Coronary artery (tissue), 2 donors: ENCODE data around the gene RPL41.

Experiments
- DNase-seq: peaks from one replicate; pipeline ENCODE4 v3.0.0-alpha.2; 2017; ENCODE audit warnings: low spot score
- H3K27ac ChIP-seq, 2 donors: fragments of 200-600 bp; sonication (generic); one replicate each; pipeline ENCODE4 v1.5.1; 2016 to 2019
- H3K4me3 ChIP-seq: fragments of 200-600 bp; sonication (generic); 2 replicates; pipeline ENCODE4 v1.5.1; 2016; ENCODE audit warnings: mild to moderate bottlenecking, moderate library complexity
- TF ChIP-seq, protein P1 (sequence below): fragments of 200-600 bp; sonication (generic); IDR thresholded peaks from one replicate; pipeline ENCODE4 v1.5.1; 2019; ENCODE audit warnings: antibody characterized with exemption

RPL41 gene

DNA sequence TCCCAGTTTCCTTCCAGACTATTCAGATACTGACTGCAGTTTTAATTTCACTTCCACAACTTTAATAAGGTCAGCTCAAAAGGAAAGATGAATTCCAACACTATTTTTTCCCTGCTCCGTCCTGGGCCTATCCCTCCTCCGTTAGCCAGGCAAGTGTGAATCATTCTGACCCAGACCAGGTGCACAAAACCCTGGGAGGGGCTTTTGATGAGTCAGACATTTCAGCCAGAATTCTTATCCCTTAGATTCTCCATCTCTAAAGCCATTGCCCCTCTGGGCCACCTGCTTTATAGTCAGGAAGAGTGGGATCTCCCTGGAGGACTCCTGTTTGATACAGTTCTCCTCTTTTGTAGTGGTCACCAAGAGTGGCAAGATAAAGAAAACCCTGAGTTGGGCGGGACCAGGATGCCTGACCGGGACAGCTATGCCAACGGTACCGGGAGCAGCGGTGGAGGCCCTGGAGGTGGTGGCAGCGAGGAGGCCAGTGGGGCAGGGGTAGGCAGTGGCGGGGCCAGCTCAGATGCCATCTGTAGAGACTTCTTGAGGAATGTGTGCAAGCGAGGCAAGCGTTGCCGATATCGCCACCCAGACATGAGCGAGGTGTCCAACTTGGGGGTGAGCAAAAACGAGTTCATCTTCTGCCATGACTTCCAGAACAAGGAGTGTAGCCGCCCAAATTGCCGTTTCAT lies 3.9 kb downstream of the RPL41 start:
- Histone ChIP-seq H3K4me3 (no peak overlapping the region), H3K27ac (peak overlapping the region; percentile 96 to 99)
- TF ChIP-seq, protein P1, sequence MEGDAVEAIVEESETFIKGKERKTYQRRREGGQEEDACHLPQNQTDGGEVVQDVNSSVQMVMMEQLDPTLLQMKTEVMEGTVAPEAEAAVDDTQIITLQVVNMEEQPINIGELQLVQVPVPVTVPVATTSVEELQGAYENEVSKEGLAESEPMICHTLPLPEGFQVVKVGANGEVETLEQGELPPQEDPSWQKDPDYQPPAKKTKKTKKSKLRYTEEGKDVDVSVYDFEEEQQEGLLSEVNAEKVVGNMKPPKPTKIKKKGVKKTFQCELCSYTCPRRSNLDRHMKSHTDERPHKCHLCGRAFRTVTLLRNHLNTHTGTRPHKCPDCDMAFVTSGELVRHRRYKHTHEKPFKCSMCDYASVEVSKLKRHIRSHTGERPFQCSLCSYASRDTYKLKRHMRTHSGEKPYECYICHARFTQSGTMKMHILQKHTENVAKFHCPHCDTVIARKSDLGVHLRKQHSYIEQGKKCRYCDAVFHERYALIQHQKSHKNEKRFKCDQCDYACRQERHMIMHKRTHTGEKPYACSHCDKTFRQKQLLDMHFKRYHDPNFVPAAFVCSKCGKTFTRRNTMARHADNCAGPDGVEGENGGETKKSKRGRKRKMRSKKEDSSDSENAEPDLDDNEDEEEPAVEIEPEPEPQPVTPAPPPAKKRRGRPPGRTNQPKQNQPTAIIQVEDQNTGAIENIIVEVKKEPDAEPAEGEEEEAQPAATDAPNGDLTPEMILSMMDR, result no peak
- no peak for DNase-seq

DNA sequence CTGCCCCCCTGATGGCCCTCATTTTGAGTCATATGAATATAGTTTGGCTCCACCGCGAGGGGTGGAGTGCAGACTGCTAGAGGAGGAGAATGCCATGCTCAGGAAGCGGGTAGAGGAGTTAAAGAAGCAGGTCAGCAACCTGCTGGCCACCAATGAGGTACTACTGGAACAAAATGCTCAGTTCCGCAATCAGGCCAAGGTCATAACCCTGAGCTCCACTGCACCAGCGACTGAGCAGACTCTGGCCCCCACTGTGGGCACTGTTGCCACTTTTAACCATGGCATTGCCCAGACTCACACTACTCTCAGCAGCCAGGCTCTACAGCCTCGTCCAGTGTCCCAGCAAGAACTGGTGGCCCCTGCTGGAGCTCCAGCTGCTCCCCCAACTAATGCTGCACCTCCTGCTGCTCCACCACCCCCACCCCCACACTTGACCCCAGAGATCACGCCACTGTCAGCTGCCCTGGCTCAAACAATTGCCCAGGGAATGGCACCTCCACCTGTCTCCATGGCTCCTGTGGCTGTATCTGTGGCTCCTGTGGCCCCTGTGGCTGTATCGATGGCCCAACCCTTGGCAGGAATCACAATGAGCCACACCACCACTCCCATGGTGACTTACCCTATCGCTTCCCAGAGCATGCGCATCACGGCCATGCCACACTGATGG lies 4.9 kb downstream of the RPL41 start:
- Histone ChIP-seq H3K4me3 (no peak overlapping the region), H3K27ac (peak overlapping the region in 1 of 2 donors; percentile 12)
- TF ChIP-seq, protein P1, result no peak
- no peak for DNase-seq

DNA sequence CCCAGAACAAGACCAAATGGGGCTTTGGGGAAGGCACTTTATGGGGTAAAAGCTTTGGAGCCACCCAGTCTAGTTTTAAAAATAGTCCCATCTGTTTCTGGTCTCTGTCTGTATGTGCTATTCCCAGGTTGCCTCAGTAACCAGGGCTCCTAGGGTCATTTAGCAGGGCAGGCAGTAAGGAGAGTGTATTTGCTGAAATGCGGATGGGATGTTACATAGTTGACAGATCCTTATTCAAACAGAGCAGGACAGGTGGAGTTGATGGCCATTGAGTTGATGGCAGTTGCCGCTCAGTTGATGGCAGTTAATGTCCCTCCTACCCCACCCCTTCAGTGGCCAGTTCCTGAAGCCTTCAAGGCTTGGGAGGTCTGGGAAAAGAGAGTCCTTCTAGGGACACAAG lies 6.2 kb downstream of the RPL41 start:
- no peak overlapping the region for H3K4me3 ChIP-seq
- no peak for DNase-seq
- H3K27ac ChIP-seq, result no peak overlapping the region
- TF ChIP-seq, protein P1, result no peak

DNA sequence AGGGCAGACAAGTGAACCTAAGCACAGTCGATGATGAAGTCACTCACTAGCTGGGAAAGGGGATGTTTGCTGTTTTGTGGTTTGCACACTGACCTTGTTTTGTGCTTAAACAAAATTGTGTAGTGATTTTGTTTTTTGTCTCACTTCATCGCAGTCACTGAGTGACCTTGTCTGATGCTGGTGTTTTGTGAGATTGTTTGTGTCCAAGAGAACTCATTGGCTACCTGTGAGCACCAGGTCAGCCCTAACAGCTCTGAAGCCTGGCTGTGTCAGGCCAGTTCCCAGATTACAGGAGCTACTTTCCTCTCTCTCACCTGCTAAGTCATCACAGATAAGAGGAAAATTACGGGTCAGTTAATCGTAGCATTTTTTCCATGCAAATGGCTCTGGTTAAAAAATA lies 7.7 kb downstream of the RPL41 start:
- H3K27ac ChIP-seq, result no peak overlapping the region
- no peak for DNase-seq
- H3K4me3 ChIP-seq, result no peak overlapping the region
- TF ChIP-seq, protein P1, result no peak

DNA sequence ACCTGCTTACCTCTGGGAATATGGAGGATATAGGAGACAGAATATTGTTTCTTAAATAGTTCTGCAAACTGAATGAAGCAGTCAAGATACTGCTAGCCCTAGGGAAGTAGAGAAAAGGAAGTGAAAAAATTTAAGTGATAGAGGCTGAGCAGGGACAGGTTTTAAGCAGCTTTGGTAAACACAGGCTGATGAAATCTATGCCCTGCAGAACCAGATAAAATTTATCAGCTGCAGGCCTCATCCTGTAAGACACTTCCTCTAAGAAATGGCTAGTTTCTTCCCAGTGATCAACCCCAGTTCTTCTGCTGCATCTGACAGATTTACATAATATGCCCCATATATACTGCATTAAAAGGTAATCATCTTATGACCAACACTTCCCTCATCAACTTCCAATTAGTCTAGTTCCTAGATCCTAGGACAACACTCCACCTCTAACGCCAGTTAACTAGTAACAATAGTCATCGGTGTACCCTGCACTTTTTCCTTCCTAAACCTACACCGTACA lies 10.4 kb downstream of the RPL41 start:
- TF ChIP-seq, protein P1, result no peak
- no peak for DNase-seq
- Histone ChIP-seq H3K4me3 (peak overlapping the region; percentile 61), H3K27ac (peak overlapping the region; percentile 82 to 86)

DNA sequence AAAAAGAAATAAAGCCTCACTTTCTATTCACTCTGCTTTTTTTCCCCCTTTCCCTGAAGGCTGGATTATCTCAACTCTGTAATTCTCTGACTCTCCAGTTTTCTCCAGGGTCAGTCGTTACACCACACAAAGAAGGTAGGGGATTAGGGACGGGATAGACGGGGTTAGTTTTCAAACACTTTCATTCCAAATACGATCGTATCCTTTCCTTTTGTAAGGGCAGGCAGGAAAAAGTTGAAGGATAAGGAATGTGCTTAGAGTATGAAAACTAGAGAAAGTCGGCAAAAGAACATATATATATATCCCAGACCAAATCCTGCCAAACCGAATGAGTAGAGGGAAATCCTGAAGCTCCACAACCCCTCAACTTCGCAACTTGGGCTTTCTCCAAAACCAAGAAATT lies 11.1 kb downstream of the RPL41 start:
- TF ChIP-seq, protein P1, result no peak
- peak overlapping the region; percentile 61 for H3K4me3 ChIP-seq
- peak overlapping the region; percentile 82 to 86 for H3K27ac ChIP-seq
- DNase-seq, result no peak
